PC-9 (cell line): ENCODE measurements around the gene AIP. TPM values are rescaled to one million over a fixed set of nuclear protein-coding genes. Genes with fewer than 3 reads are reported as not detected.

Experiments used
- BruUV-seq: library from RNA; stranded (reverse); fragments of 400-500 nt; replicated peaks from 2 replicates; lab custom pipeline; 2021; lab: Mats Ljungman, UMichigan
- CTCF ChIA-PET: fragments of 300-600 bp; sonication (Branson Sonifier 250); formaldehyde crosslinking; loops from one replicate; lab custom pipeline; 2022; ENCODE audit warnings: antibody characterized with exemption; lab: Charles Lee
- POLR2A ChIA-PET: fragments of 300-600 bp; sonication (Branson Sonifier 250); formaldehyde crosslinking; loops from one replicate; lab custom pipeline; 2022; ENCODE audit warnings: antibody characterized with exemption; ENCODE audit not compliant: unreplicated experiment; lab: Charles Lee
- DNase-seq, 2 experiments: peaks; one replicate each; pipeline versions ENCODE4 v3.0.0 to v3.0.0-alpha.2; 2015 to 2022; ENCODE audit warnings: mixed read lengths in 1 of 2
- H2AFZ ChIP-seq: fragments of 200-600 bp; sonication (generic); 2 replicates; pipeline ENCODE4 v1.8.1; 2017; ENCODE audit warnings: antibody characterized with exemption
- H3F3A ChIP-seq: fragments of 200-600 bp; sonication (generic); 2 replicates; pipeline ENCODE4 v1.8.1; 2017; ENCODE audit warnings: antibody characterized with exemption, mild to moderate bottlenecking, low read depth; ENCODE audit not compliant: insufficient read depth
- H3K27ac ChIP-seq: fragments of 200-600 bp; sonication (generic); 2 replicates; pipeline ENCODE4 v1.6.1; 2016; ENCODE audit warnings: mixed run types
- H3K27me3 ChIP-seq: fragments of 200-600 bp; sonication (generic); 2 replicates; pipeline ENCODE4 v1.6.1; 2016; ENCODE audit warnings: low read depth, mixed run types; ENCODE audit not compliant: insufficient read depth
- H3K36me3 ChIP-seq: fragments of 200-600 bp; sonication (generic); 2 replicates; pipeline ENCODE4 v1.6.1; 2016; ENCODE audit warnings: low read depth, mixed run types
- H3K4me1 ChIP-seq: fragments of 200-600 bp; sonication (generic); replicated peaks from 2 replicates; pipeline ENCODE4 v1.6.1; 2016; ENCODE audit warnings: mixed run types; ENCODE audit not compliant: insufficient read depth
- H3K4me2 ChIP-seq: fragments of 200-600 bp; sonication (generic); 2 replicates; pipeline ENCODE4 v1.6.1; 2017; ENCODE audit warnings: mixed run types
- H3K4me3 ChIP-seq: fragments of 200-600 bp; sonication (generic); 2 replicates; pipeline ENCODE4 v1.6.1; 2016; ENCODE audit warnings: mixed run types
- H3K79me2 ChIP-seq: fragments of 200-600 bp; sonication (generic); 2 replicates; pipeline ENCODE4 v1.6.1; 2017; ENCODE audit warnings: low read depth, mixed run types
- H3K9me2 ChIP-seq: fragments of 200-600 bp; sonication (generic); 2 replicates; pipeline ENCODE4 v1.8.1; 2017; ENCODE audit warnings: mild to moderate bottlenecking; ENCODE audit not compliant: insufficient read depth
- H3K9me3 ChIP-seq: fragments of 200-600 bp; sonication (generic); 2 replicates; pipeline ENCODE4 v1.8.1; 2016; ENCODE audit warnings: low read depth; ENCODE audit not compliant: insufficient read depth
- H4K20me1 ChIP-seq: fragments of 200-600 bp; sonication (generic); 2 replicates; pipeline ENCODE4 v1.8.1; 2017; ENCODE audit not compliant: insufficient read depth
- CTCF ChIP-seq: fragments of 200-600 bp; sonication (generic); conservative IDR thresholded peaks from 2 replicates; pipeline ENCODE4 v1.6.1; 2017; ENCODE audit warnings: mixed run types, antibody characterized with exemption, mild to moderate bottlenecking, moderate library complexity
- EZH2 ChIP-seq: fragments of 200-600 bp; sonication (generic); IDR thresholded peaks from 2 replicates; pipeline ENCODE4 v1.8.0; 2017; ENCODE audit warnings: antibody characterized with exemption, low read depth
- intact Hi-C: fragments of 100-400 bp; cut with micrococcal nuclease; formaldehyde crosslinking; loops from one replicate; pipeline ENCODE4 v1.10.0; 2022; ENCODE audit not compliant: unreplicated experiment
- total RNA-seq: library from RNA; stranded (reverse); gene quantifications from 2 replicates; pipeline ENCODE4 v1.2.3, GENCODE V29; 2021

AIP gene
- total RNA-seq, 1 experiment from 2014 or later = 95.3 TPM

GRCh38 chr11:67436459-67437081 lies 46.3 kb upstream of the AIP start:
- H2AFZ ChIP-seq = no peak overlapping the region
- H3K27ac ChIP-seq = no peak overlapping the region
- no peaks in the 10 kb centered on the region; the same call in none of the 2 replicates for H3K36me3 ChIP-seq
- peaks cover 25% of the 10 kb centered on the region for H3F3A ChIP-seq
- CTCF ChIA-PET = interaction anchor here (0.6 kb wide), 1 partner anchor 382 kb away, joined by 3 read pairs; no protein-coding TSS in a partner anchor
- H3K9me2 ChIP-seq = no peaks in the 10 kb centered on the region
- H4K20me1 ChIP-seq = peaks cover 6% of the 10 kb centered on the region; the same call in 1 of the 2 replicates
- intact Hi-C loops = no loop called here
- 0 out of 2 replicates have a peak, but pooled peaks cover 8% of the 10 kb centered on the region for H3K4me1 ChIP-seq
- POLR2A ChIA-PET = interaction anchor here (0.5 to 0.7 kb wide), 2 partner anchors 62 to 142 kb away, joined by 3 to 4 read pairs; no protein-coding TSS in a partner anchor
- H3K9me3 ChIP-seq = no peaks in the 10 kb centered on the region
- H3K79me2 ChIP-seq = no peaks in the 10 kb centered on the region
- no peaks in the 10 kb centered on the region for H3K27me3 ChIP-seq
- DNase-seq = no peak
- H3K4me3 ChIP-seq = no peak overlapping the region
- no peak overlapping the region for H3K4me2 ChIP-seq
- TF ChIP-seq EZH2 = no peak
- TF ChIP-seq CTCF = no peak
- no TSS peak for BruUV-seq

DNA sequence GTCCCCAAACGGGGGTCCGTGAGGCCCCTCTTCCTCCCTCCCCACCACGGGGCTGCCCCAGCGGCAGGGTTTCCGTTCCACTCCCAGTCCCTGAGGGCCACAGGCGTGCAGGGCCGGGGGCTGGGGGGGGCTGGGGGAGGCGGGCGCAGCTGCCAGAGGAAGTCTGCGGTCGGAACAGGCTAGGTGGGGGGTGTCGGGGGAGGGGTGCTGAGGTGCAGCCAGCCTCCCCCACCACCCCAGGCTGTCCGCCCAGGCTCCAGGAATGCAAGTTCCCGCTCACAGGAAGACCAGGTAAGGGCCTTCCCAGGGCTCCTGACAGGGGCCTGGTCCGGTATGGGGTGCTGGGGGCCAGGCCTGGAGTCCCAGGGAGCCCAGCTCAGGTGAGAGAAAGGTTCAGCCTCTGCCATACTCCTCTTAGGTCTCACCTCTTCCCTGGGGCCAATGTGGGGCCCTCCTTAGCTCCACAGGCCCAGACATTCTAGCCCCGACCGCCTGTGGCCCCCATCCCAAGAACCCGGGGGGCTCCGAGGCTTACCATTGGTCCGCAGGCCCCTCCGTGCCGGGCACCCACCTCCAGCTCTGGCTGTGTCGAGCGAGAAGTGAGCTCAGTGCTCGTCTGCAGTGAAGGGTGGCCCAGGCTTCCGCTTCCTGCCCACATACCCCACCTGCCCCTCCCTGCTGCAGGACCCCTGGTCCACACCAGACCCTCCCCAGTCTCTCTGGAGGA lies 45.6 kb upstream of the AIP start, which contains the start of gene PTPRCAP:
PTPRCAP (minus strand) TSS at position 601 of the 727 bp plus-strand sequence; CDS start at position 538, 63 bp downstream.
- Histone ChIP-seq H3K4me1 (peaks cover 10% of the 10 kb centered on the region; the same call in 1 of the 2 replicates), H3K79me2 (peaks cover 2% of the 10 kb centered on the region; the same call in 1 of the 2 replicates), H3K27me3 (no peaks in the 10 kb centered on the region), H3K9me2 (no peaks in the 10 kb centered on the region), H3K4me2 (no peak within 1 kb of the TSS), H2AFZ (no peak within 1 kb of the TSS), H3F3A (peaks cover 29% of the 10 kb centered on the region), H3K9me3 (no peaks in the 10 kb centered on the region), H4K20me1 (peaks cover 6% of the 10 kb centered on the region; the same call in 1 of the 2 replicates), H3K4me3 (no peak within 1 kb of the TSS), H3K36me3 (no peaks in the 10 kb centered on the region; the same call in none of the 2 replicates), H3K27ac (no peak within 1 kb of the TSS)
- TF ChIP-seq EZH2 = no peak
- TF ChIP-seq CTCF = no peak
- intact Hi-C loops = no loop called here
- POLR2A ChIA-PET = interaction anchor here (0.7 kb wide), 1 partner anchor 141 kb away, joined by 4 read pairs; no protein-coding TSS in a partner anchor
- no TSS peak for BruUV-seq
- CTCF ChIA-PET = interaction anchor here (0.6 kb wide), 1 partner anchor 383 kb away, joined by 3 read pairs; no protein-coding TSS in a partner anchor
- DNase-seq = no peak

- Histone ChIP-seq H3K36me3 (no peaks in the 10 kb centered on the region; the same call in none of the 2 replicates), H4K20me1 (peaks cover 6% of the 10 kb centered on the region; the same call in 1 of the 2 replicates), H3K79me2 (peaks cover 7% of the 10 kb centered on the region), H2AFZ (no peak overlapping the region), H3F3A (peaks cover 29% of the 10 kb centered on the region), H3K27me3 (no peaks in the 10 kb centered on the region), H3K9me2 (no peaks in the 10 kb centered on the region), H3K4me1 (peaks cover 15% of the 10 kb centered on the region), H3K4me2 (no peak overlapping the region), H3K9me3 (no peaks in the 10 kb centered on the region), H3K4me3 (no peak overlapping the region), H3K27ac (no peak overlapping the region)
- ChIA-PET POLR2A (no interaction called here), CTCF (no interaction called here)
- TF ChIP-seq EZH2 (no peak), CTCF (no peak)
- intact Hi-C loops = no loop called here
- BruUV-seq = no TSS peak
- DNase-seq = no peak
Observed at GRCh38 chr11:67437809-67438157, 45.0 kb upstream of the AIP start.
